GM19099 (cell line): ENCODE data around the gene NSG2.

Experiments used
- POLR2A ChIP-seq: IDR thresholded peaks from 3 replicates; pipeline ENCODE4 v1.6.1; 2011; ENCODE audit warnings: low read depth; ENCODE audit not compliant: insufficient read length; ENCODE audit errors: extremely low read depth

Gene NSG2

GRCh38 chr5:174155706-174156105, 110.2 kb downstream of the NSG2 start:
- TF ChIP-seq POLR2A, result no peak

DNA sequence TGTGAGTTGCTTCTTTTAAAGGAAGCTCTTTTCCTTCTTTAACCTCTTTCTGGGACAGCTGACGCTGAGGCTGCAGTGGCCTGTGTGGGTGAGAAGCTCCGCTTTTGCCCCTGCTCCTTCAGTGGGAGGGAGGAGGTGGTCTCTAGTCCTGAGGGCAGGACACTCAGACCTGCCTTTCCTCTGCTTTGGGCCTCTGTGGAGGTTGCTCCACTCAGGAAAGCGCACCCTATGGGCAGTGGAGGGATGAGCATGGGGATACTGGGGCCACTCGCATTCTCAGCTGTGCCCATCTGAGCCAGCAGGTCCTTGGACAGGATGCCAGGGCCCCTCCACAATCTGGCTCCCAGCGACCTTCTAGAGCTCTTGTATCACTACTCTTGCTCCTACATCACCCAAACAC, 111.5 kb downstream of the NSG2 start:
- no peak for TF ChIP-seq POLR2A
